ENCODE data around the gene LHX8.
"Not testable (repeated sequence)": the region's sequence is repeated elsewhere in the genome, so short reads cannot be mapped to it uniquely, and the experiment has no call there.

The LHX8 gene

DNA sequence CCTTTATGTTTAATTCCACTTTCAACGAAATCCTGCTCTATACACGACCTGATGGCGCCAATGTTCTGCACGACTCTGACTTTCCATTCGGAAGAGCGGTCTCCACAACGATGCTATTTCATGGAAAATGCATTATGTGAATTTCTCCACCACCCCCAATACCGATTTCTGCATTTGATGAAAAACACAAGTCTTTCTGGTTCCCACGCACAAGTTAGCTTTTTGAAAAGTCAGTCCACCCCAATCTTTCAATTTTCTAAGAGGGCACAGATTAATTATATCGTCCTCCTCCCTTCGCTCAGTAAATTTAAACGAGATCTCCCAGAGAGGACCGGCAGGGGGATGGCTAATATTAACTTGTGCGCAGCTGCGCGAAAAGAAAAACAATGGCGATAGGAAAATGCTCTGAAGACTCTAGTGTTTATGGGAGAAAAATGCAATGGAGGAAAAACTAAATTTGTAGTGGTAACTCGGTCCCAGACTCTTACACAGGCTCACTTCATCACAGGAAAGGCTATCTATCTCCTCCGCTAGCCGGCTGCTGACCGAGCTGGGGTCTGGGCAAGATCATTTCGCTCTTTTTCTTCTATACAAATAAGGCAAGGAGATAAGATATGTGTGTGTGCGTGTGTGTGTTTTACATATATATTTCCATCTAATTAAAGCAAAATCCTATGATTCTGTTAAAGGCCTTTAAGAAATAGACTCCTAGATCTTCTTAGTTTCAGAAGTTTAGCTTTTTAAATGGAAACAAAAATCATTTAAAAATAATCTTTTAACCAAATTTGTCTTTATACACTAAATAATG is 1.2 kb upstream of the LHX8 start:
- DNase-seq = no peak

DNA sequence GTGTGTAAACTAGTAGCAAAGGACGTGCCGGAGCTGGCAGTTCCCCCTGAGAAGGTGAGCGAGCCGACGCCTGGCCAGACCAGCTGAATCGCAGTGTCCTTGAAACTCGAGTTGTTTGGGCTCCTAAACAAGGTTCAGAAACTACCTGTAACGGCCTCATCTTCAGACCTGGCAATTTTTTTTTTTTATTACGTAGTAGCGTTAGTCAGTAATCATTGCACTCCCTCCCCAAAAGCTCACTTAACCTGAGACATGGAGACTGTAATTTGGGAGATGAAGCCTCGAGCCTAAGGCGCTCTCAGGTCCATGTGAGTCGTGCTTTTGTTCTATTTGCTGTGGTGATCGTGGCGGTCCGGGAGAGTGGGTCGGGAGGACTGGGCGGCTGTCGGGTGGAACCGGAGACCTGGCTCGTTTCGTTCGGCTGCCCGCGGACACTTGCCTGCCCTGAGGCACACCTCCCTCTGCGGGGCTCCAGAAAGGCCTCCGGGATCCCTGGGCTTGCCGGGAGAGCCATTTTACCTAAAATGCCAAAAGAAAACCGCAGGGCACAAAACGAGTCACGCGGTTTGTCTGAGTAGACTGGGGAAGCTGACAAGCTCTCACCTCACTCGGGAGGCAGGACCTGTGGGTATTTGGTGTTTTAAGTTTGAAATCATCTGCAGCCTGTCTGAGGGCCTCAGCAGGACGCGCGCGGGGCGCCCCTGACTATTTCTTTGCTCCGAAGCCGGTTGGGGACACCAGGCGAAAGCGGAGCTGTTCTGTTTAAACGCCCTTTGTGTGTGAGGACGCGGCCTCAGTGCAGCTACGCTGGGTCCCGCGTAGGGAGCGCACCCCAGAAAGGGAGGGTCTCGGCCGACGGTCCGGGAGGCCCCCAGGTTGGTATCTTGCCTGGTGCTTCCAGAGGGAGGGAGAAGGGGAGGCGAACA is 722 bp downstream of the LHX8 start:
- no peak for DNase-seq

DNA sequence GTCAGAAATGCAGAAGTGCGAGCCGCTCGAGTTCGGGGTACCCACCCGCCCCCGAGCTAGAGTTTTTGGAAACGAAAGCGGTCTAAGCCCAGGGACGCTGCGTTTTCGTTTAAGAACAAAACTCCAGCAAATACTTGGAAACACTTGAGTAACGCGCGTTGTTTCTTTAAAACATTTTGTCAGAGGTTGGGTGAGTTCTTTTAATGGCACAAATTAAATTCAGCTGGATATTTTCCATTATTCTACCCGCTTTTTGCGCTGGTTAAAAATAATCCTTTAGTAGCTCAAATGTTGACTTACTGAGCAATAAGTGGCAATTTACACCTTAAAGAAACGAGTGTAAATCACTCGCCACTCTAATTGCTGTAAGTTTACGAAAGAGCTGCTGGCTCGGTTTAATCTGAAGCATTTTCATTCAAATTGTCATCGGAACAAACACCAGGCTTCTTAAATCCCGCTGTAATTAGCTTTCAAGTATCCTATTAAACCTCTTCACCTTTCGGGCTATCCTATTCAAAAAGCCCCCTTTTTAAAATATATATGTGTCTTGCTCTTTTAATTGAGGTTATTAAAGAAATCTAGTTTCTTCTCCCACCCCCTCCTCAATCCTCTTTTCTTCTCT is 1.5 kb downstream of the LHX8 start:
- no peak for DNase-seq

DNA sequence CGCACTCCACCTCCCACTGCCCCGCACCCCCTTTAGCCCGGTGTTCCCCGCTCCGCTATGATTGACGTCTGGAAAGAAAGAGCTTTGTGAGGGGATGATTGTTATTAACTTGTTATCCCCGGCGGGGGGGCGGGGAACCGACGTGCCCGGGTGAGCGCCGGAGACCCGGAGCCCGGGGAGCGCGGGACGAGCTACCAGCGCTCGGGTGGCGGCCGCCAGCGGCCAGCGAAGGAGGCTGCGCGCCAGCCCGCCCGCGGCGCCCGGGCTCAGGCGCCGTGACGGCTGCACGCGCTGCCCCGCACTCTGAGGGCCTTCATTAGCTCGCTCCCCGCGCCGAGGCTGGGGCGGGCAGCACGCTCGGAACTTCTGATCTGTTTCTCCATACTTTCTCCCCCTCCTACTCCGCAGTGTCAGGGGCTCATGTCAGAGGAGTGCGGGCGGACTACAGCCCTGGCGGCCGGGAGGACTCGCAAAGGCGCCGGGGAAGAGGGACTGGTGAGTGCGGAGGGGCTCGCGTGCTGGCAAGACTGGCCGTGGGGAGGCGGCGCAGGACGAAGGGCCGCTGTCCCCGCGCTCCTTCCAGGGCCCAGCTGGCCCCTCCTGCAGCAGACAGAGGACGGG is 2.1 kb downstream of the LHX8 start:
- no peak for DNase-seq

DNA sequence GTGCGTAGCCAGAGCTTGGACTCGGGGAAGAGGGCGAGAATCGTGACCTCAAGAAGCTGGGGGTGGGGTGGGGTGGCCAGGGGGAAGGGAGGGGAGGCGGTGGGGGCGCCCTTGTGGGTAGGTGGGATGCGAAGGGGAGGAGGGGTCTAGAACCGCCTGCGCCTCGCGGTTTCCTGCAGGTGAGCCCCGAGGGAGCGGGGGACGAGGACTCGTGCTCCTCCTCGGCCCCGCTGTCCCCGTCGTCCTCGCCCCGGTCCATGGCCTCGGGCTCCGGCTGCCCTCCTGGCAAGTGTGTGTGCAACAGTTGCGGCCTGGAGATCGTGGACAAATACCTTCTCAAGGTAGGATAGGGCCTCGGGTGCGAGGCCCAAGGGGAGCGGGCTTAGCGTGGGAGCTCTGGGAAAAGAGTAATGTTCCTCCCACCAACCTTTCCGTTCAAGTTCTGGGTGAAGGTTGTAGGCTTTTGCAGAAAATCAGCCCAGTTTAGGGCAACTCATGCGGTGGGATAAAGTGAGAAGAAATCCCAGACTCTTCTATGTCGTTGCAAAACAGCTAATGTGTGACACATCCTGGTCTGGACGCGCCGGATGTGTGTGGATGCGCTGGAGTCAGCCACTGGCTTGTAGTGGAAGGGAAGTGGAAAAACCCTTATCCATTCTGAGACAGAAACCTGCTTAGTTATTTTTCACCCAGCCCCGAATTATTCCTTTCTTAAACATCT is 2.9 kb downstream of the LHX8 start:
- no peak for DNase-seq

DNA sequence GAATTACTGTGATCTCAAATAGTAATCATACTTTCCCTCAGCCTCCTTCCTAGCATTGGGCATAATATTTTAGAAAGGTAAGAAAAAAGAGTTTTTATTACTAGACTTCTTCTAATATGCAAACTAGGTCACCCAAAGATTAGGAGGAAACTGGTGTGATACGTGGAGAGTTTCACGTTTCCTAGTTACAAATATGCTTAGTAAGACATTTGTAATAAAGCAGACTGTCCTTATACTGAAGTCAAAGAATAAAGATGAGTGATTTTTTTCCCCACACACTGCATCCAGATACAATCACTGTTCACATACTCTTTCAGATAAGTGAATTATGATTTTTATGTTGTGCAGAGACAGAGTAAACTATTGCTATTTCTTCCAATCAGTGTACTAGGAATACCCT is 17.9 kb downstream of the LHX8 start:
- no peak for DNase-seq

DNA sequence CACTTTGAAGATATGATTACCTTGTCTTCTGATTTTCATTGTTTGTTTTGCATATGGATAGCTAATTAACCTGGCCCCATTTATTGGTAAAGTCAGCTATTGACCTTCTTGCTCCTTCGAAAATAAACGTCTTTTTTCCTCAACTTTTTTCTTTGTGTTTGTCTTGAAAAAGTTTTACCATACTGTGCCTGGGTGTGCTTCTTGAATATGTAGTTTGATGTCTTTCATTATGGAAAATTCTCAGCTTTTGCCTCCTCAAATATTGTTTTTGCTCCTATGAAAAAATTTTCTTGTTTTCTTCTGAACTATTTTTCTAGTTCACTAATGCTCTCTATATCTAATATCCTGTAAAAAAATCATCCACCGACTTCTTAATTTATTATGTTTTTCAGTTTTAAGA is 25.0 kb downstream of the LHX8 start:
- no peak for DNase-seq

DNA sequence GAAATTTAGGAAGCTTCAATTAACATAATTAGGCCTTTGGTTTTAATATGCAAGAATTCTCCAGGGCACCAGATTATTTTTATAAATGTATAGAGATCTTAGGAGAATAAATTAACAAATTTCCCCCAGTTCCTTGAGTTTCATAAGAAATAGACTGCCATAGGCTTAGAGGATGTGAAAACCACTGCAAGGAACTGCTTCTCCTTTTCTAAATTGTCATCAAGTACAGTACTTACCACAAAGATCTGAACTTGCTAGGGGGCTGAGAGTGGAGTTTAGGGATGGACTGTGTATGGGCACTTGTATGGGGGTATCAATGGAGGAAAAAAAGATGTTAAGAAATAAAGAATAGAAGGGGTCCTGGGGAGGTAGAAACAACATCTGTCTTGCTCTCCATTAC is 31.1 kb downstream of the LHX8 start:
- DNase-seq = no peak

DNA sequence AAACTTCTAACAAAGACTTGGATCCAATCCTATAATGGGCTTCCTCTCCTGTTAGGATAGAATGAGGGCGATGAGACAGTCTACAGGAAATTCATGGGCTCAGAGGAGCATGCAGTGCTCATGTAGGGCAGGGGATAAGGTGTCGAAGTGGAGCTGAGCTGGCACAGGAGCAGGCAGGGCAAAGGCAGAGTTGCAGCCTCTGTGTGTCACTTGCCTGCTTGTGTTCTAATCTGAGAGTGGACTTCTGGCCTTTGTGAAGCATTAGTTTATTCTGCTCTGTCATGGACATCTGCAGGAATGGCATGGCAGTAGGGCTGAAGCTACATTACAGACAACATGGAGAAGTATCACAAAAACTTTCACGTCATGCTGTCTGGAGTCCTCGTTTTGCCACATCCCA is 32.6 kb downstream of the LHX8 start:
- no peak for DNase-seq

DNA sequence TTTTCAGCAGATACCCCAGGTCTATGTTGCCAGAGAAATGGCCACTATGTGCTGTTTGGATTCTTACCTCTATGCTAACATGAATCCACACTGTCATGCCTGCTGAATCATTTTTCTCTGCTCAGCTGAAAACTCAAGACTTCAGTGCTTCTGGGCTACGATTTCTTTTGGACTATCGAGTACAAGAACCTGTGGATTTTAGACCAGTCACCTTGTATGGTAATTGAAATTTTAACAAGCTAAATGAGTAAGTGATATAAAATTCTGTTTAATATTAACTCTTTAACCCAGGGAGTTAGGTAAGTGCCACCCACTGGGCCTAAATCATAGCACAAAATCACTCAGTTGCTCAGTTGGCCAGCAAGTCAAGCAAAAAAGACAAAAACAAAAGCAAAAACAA is 35.8 kb downstream of the LHX8 start:
- DNase-seq = no peak

DNA sequence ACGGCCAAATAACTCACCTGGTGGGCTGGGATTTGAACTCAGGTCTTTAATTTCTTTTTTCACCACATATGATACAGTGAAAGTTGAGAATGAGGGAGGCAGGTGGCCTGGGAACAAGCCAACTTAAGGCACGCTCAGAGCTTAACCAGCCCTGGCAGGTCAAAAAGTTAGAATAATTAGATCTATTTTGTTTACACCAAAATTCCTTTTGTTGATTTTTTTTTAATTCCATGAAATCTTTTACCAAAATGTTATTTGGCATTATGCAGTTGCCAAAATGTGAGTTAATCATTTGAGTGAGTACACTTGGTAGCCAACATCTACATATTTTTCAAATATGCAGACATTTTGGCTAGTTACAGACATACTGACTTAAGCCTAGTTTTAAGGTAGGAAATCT is 36.8 kb downstream of the LHX8 start:
- DNase-seq = no peak

DNA sequence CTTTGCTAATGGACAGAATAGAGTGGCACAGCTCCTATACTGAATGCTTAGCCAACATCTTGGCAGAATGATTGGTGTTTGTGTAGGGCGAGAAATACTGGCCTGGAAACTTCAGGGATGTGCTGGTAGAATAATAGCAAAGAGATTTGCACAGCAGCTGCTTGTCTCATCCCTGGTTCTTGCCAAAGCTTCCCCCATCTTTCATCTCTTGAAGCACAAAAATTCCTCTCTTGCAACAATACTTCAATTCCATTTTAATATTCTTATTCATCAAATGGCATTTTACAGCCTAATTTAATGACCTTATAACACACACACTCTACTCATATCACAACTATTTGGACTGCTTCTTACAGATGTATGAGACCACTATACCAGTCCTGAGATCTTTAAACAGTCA is 37.7 kb downstream of the LHX8 start:
- no peak for DNase-seq

DNA sequence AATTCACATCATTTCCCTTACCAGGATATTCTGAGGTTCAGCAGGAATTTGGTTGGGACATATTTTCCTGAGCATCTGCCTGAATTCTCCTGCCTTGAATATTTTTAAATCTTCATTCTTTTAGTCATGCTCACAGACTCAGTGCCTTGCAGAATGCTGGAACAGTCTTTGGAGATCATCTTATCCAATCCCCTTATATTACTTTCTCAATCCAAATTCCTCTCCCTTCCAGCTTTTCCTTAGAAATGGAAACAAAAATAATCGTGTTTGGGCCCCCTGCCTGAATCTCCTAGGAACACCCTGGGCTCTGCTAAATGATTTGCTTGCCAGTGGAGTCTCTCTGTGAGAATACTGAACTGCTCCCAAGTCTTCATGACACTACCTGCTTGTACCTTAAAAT is 38.4 kb downstream of the LHX8 start:
- DNase-seq = no peak

DNA sequence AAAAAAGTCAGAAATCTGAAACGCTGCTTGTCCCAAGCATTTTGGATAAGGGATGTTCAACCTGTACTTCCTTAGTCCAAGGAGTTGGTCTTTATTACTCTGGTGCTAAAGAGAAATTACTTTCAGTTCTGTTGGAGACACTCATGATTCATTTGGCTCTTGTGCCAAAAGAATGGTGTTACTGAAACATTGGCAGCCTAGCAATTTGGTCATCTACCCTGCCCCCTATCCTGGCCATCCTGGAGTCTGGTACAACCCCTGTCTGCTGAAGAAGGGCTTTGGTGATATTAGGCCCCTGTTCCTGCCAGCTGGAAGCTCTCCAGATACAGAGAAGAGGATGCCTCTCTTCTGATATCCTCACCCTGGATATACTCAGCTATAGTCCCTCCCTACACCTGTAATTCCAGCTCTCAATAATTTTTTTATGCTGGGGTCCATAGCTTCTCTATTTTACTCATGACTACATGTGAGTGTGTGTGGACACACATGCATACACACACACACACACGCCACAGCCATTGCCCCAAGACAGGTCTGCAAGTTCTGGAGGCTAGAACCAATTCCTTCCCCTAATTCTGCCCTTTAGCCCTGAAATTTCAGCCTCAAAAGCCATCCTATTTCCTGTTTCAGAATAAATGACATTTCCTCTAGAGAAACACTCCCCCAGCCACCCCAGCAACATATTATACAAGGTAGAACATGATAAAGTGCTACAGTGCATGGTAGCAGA is 40.0 kb downstream of the LHX8 start:
- DNase-seq = no peak

DNA sequence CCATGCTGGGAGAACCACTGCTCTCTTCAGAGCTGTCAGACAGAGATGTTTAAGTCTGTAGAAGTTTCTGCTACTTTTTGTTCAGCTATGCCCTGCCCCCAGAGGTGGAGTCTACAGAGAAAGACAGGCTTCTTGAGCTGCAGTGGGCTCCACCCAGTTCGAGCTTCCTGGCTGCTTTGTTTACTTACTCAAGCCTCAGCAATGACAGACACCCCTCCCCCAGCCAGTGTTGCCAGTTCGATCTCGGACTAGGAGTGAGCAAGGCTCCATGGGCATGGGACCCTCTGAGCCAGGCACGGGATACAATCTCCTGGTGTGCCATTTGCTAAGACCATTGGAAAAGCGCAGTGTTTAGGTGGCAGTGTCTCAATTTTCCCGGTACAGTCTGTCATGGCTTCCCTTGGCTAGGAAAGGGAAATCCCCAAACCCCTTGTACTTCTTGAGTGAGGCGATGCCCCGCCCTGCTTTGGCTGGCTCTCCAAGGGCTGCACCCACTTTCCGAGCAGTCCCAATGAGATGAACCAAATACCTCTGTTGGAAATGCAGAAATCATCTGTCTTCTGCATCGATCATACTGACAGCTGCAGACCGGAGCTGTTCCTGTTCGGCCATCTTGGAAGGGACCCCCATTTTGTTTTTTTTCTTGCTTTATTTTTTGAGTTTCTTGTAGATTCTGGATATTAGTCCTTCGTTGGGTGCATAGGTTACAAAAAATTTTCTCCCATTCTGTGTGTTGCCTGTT is 47.2 kb downstream of the LHX8 start:
- not testable (repeated sequence) for DNase-seq

DNA sequence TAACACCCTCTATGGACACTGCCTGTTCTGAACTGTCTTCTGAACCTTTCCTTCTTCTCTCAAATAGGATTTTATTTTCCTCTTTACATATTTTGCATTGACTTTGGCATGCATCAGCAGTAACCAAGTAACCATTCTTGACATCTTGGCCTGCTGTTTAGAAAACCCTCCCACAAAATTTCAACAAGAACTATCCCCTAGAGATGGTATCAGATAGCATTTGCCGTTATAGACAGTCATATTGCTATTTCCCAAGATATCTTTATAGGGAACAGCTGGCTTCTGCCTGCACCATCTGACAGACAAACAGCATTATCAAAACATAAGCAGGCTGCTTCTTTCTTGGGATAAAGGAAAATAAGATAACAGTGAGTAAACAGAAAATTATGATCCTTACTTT is 54.7 kb downstream of the LHX8 start:
- no peak for DNase-seq

DNA sequence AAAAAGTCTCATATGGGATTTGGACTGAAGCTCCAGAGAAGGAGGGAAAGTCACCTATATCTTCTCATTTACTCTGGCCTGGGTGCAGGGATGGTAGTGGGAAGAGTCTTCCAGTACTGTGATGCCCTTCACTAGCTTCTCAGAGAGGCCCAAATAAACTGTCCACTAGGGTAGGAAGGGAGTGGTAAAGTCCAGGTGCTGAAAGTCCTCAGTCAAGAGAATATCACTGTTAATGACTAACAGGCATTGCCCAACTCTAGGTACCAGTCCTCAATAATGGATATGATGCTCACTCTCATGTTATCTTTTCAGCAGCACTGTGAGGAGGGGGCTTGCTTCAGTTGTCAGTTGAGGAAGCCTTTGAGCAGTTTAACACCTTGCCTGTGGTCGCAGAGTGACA is 64.0 kb downstream of the LHX8 start:
- DNase-seq = no peak

DNA sequence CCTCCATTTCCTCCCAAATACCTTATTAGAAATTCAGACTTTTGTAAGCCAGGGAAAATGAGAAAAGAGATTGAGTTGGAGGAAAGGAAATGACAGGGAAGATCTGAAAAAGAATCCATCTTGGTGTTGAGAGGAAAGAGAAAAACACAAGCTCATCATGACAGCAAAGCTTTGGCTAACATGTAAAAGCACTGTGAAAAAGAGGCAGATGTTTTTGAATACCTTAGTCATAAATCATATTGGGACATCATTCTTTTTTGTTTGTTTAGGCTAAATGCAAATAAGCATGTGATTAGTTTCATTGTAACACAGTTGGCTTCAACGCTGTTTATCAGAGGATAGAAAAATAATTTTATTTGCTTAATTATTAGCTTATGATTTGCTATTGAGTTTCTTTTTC is 64.6 kb downstream of the LHX8 start:
- no peak for DNase-seq

DNA sequence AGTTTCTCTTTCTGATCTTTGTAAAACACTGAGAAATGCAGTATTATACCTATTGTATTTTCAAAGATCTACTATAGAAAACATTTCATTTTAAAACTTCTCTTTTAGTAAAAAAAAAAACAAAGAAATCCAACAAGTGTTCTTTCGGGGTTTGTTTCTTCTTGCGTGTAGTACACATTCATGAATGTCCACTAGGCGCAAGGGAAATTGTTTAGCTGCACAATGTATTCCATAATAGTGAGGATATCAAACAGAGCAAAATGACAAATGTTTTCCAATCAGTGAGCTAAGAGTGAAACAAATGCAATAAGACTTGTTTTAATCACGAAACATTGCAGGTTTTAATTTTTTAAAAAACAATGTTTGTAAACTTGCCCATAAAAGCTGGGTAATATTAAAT is 68.6 kb downstream of the LHX8 start:
- DNase-seq = no peak

DNA sequence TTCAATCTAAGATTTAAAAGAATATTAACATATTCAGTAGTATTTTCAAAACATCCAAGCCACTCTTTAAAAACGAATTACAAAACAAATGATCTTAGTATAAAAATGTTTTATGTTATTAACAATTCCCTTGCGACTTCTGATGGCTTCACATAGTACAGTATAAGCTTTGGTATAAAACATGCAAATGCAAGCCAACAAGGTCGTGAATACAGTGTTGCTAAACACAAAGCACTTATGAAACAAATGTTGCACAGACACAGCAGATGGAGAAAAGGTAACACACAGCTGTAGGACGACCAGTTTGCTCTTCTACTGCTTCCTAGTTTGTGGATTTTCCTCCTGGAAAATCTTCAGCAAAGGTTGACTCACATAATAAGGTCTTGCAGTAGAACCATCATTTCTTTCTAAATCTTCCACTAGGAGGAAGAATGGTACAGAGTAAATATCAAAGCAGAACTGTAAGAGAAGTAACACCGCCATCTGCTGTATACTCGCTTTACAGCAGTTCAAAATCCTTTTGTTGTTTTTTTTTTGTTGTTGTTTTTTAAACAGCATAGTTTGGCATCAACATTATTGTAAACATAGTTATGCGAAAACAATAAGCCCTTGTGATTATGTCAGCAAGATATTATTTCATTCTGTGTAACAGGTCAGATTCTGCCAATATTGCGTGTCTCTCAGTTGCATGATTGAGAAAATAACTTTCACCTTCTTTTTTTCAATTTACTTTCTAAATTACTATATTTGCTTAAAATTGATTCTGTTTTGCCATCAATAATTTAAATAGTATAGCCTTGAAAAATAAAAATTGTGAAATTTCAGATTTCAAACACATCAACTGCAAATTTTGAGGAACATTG is 69.5 kb downstream of the LHX8 start:
- no peak for DNase-seq
